NCI-H1417 (cell line): ENCODE results near the gene PATJ.
A peak's percentile ranks its signal among the peaks of the same experiment; 100 is the strongest.

Experiments
- DNase-seq, 3 experiments: peaks; one replicate each; lab custom pipeline; 2025; lab: John Stamatoyannopoulos, UW

PATJ gene

GRCh38 chr1:61981870-61982660 lies 239.8 kb downstream of the PATJ start:
- no peak for DNase-seq

- DNase-seq, result no peak
These were observed 241.0 kb downstream of the PATJ start for GRCh38 chr1:61983236-61983635.

GRCh38 chr1:61992257-61992656 lies 250.0 kb downstream of the PATJ start:
- no peak for DNase-seq

GRCh38 chr1:61993331-61993961 lies 251.2 kb downstream of the PATJ start:
- no peak for DNase-seq

- DNase-seq, result no peak
These were observed 253.4 kb downstream of the PATJ start for GRCh38 chr1:61995641-61996040.

GRCh38 chr1:61997123-61997522 lies 254.8 kb downstream of the PATJ start:
- no peak for DNase-seq

GRCh38 chr1:62003777-62004176 lies 261.5 kb downstream of the PATJ start:
- no peak for DNase-seq

GRCh38 chr1:62006690-62007089 lies 264.4 kb downstream of the PATJ start:
- no peak for DNase-seq

GRCh38 chr1:62011006-62011405 lies 268.7 kb downstream of the PATJ start:
- DNase-seq, result no peak

GRCh38 chr1:62012095-62012494 lies 269.8 kb downstream of the PATJ start:
- DNase-seq, result peak in 1 of 3 experiments; percentile 12

GRCh38 chr1:62012836-62013235 lies 270.6 kb downstream of the PATJ start:
- DNase-seq, result no peak

GRCh38 chr1:62013264-62013663 lies 271.0 kb downstream of the PATJ start:
- no peak for DNase-seq

- DNase-seq, result peak in 2 of 3 experiments; percentile 44 to 90
These were observed 280.2 kb downstream of the PATJ start for GRCh38 chr1:62022382-62022983.

GRCh38 chr1:62024690-62025089 lies 282.4 kb downstream of the PATJ start:
- no peak for DNase-seq

- no peak for DNase-seq
These were observed 282.9 kb downstream of the PATJ start for GRCh38 chr1:62025154-62025553.

GRCh38 chr1:62025892-62026291 lies 283.6 kb downstream of the PATJ start:
- DNase-seq, result peak in 1 of 3 experiments; percentile 59

GRCh38 chr1:62029704-62030103 lies 287.4 kb downstream of the PATJ start:
- DNase-seq, result no peak

GRCh38 chr1:62034790-62035189 lies 292.5 kb downstream of the PATJ start:
- no peak for DNase-seq

GRCh38 chr1:62037274-62037673 lies 295.0 kb downstream of the PATJ start:
- DNase-seq, result peak in 1 of 3 experiments; percentile 35

GRCh38 chr1:62038594-62039284 lies 296.5 kb downstream of the PATJ start:
- DNase-seq, result no peak

- DNase-seq, result peak in 2 of 3 experiments; percentile 24 to 62
These were observed 298.2 kb downstream of the PATJ start for GRCh38 chr1:62040450-62040849.

- DNase-seq, result peak in 1 of 3 experiments; percentile 24
These were observed 298.7 kb downstream of the PATJ start for GRCh38 chr1:62040973-62041372.
